Right forelimb (tissue), 1 donor: ENCODE results near the gene SLC25A25.

Experiments
- DNase-seq: peaks from one replicate; pipeline ENCODE4 v3.0.0-alpha.2; 2018

SLC25A25 gene

DNA sequence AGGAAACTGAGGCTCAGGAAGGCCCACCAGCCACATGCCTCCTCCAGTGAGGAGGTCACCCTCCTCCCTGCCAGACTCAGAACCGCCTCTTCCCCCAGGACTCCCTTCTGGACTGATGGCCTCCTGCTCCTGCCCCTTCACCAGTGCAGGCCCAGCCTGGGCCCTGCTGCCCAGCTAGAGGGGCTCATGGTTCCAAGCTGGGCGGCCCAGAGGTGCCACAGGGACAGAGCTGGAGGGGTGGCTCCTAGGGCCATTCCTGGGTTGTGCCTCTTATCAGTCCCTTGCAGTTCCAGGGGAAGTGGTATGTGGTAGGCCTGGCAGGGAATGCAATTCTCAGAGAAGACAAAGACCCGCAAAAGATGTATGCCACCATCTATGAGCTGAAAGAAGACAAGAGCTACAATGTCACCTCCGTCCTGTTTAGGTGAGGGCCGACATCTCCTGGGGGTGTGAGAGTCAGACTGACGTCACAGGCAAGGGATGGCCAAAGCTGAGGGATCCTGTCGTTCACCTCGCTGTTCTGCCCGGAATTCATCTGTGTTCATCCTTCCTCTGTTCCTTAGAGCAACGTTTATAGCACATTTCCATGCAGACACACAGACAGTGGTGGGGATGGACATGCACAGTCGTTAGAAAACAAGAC lies 82.0 kb downstream of the SLC25A25 start:
- no peak for DNase-seq

- DNase-seq: no peak
These were observed 82.7 kb downstream of the SLC25A25 start for GRCh38 chr9:128150594-128151308.

DNA sequence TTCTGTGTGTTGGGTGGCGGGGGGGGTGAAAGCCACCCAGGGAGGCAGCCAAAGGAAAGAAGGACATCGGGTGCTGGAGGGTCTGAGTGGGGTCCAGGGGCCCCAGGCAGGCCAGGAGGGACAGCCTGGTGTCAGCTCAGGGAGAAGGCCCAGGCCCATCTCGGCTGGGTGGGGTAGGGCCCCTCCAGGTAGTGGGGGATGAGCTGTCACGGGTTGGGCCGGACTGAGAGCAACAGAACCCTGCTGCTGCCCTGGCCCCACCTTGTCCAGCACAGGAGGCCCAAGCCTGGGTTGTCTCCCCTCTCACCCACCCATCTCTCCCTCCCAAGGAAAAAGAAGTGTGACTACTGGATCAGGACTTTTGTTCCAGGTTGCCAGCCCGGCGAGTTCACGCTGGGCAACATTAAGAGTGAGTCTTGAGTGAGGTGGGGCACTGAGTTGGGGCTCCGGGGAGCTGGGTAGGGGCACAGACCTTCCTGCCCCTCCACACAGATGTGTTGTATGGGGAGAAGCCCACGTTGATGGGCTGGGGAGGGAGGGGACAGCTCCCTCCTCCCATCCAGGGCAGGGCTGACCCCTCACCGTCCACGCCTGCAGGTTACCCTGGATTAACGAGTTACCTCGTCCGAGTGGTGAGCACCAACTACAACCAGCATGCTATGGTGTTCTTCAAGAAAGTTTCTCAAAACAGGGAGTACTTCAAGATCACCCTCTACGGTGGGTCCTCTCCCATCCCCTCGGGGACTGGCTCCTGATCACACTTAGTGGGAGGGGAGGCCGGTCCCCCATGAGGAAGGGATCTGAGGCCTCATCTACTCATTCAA lies 83.5 kb downstream of the SLC25A25 start:
- DNase-seq: no peak

DNA sequence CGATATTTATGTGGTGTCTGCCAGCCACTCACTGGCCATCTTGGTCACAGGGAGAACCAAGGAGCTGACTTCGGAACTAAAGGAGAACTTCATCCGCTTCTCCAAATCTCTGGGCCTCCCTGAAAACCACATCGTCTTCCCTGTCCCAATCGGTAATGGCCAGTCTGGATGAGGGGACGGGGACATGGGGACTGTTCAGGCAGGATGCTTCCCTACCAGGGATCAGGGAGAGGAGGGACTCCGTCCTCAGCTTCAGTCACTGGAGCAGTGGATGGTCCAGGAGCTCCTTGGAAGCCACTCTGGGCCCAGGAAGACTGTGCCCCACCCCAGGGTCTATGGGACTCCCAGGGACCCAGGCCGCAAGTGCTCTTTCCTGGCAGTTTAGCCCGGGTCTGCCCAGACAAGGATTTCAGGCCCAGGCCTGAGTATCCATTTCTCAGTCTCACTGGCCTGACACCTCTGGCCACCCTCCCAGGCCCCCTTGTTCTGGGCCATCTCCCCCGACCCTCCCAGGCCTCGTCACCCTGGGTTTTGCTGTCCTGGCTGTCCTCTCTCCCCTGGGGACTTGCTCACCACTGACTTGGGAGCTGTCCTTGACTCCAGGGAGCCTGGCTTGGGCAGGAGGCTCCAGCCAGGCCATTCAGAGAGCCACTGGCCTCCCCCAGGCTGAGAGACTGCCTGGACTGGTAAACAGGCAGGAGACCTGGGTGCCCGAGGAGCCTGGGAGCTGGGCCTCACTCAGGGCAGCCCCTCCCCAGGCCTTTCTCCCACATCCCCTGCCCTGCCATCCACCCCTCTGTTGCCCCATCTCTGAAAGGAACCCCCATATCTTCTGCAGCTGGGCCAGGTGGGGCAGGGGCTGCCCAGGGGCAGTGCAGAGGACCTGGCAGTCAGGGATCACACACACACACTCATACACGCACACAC lies 84.4 kb downstream of the SLC25A25 start:
- DNase-seq: no peak

DNA sequence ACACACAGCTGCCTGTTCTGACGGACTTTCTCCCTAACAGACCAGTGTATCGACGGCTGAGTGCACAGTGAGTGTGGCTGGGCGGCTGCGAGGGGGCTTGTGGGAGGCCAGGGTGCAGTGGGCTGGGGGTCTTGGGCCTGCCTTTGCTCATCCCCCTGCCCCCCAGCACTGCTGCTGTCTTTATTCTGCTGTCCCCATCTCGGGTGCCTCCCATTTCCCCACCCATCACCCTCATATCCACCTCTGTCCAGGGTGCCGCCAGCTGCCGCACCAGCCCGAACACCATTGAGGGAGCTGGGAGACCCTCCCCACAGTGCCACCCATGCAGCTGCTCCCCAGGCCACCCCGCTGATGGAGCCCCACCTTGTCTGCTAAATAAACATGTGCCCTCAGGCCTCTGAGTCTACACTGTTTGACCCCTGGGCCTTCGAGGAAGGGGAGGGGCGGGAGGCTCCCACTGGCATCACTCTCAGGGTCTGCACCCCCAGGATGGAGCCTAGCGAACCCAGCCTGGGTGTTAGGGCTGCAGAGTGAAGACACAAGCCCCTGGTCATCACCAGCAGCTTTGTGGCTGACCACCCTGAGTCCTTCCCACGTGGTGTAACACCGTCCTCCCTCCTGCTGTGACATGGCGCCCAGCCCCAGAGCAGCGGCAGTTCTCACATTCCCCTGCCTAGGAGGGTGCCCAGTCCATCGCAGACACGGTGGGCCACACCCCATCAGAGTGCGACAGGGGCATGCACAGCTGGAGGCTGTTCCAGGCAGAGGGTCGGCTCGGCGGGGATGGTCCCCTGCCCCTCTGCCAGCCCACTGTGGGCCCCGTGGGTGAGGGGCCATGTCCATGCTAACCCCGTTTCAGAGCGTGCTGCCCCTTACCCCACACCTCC lies 85.3 kb downstream of the SLC25A25 start:
- no peak for DNase-seq

- no peak for DNase-seq
These were observed 86.1 kb downstream of the SLC25A25 start for GRCh38 chr9:128153947-128154695.

DNA sequence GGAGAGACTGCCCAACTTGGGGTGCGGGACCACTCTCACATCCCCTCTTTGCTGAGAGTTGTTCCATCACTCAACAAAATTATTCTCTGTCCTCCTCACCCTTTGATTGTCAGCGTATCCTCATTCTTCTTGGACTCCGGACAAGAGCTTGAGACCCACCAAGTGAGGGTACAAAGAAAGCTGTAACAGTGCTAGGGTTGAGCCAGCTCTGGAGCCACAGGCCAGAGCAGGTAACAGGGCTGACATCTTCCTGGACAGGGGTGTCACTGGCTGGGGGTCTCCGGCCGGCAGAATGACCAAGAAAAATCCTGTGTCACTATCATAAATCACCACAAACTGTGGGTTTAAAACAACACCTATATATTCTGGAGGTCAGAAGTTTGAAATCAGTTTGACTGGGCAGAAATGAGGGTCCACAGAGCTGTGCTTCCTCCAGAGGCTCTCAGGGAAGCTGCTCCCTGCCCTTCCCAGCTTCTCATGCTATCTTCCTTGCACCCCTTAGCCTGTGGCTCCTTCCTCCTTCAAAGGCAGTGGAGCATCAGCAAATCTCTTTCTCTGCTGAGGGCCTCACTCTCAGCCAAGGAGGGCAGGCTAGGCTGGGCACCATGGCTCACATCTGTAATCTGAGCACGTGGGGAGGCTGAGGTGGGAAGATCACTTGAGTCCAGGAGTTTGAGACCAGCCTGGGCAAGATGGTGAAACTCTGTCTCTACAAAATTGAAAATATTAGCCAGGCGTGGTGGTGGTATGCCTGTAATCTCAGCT lies 87.9 kb downstream of the SLC25A25 start:
- no peak for DNase-seq
